AG04450 (cell line): ENCODE data around the gene MICAL1. TPM values are rescaled to one million over a fixed set of nuclear protein-coding genes. Genes with fewer than 3 reads are reported as not detected.

ENCODE experiments used
- CTCF ChIA-PET: fragments of 300-600, 350-600 bp; formaldehyde crosslinking; extraction: SDS; loops from one replicate; lab custom pipeline; 2022; ENCODE audit warnings: antibody characterized with exemption, inconsistent platforms; lab: Charles Lee
- POLR2A ChIA-PET: fragments of 350-600 bp; formaldehyde crosslinking; extraction: SDS; loops from one replicate; lab custom pipeline; 2021; ENCODE audit warnings: antibody characterized with exemption, inconsistent platforms; lab: Yijun Ruan, JAX
- DNase-seq: peaks from one replicate; pipeline ENCODE4 v3.0.0-alpha.2; 2011; ENCODE audit warnings: low read depth, low spot score
- H3K27ac ChIP-seq: one replicate; pipeline ENCODE4 v1.5.1; 2012; ENCODE audit warnings: low read depth, low read length, control low read depth
- H3K27me3 ChIP-seq: one replicate; pipeline ENCODE4 v1.6.0; 2012; ENCODE audit warnings: low read length; ENCODE audit not compliant: control insufficient read depth, insufficient read depth
- H3K4me3 ChIP-seq: 2 replicates; pipeline ENCODE4 v1.5.1; 2011; ENCODE audit warnings: mild to moderate bottlenecking, low read depth, low read length, control low read depth
- H3K9me3 ChIP-seq: 2 replicates; pipeline ENCODE4 v1.5.1; 2012; ENCODE audit warnings: low read length; ENCODE audit not compliant: control insufficient read depth, insufficient read depth
- polyA plus RNA-seq: library from polyadenylated mRNA; depleted of rRNA; stranded (reverse); fragments of >200 nt; gene quantifications from 2 replicates; pipeline ENCODE4 v1.2.3, GENCODE V29; 2011
- TF ChIP-seq, protein P1 (sequence below): IDR thresholded peaks from 2 replicates; pipeline ENCODE4 v1.5.1; 2011; ENCODE audit warnings: low read depth, low read length, control low read depth, inconsistent platforms

Gene MICAL1
- polyA plus RNA-seq, 1 experiment: 40.9 TPM

DNA sequence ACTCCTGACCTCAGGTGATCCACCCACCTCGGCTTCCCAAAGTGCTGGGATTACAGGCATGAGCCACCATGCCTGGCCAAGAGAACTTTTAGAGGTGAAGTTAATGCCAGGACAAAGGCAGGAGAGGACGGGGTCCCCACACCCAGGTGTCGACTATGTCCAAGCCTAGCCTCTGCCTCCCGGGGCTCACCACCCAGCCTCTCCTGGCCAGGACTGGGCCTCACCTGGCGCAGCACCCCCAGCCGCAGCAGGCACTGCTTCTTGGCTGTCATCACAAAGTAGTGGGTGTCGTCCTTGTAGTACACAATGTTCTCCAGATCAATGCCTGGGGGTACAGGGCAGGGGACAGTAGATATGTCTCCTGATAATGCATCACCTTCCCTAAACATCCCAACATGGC is 4.2 kb downstream of the MICAL1 start:
- Histone ChIP-seq H3K27me3 (no peaks in the 10 kb centered on the region), H3K27ac (no peak overlapping the region), H3K4me3 (no peak overlapping the region), H3K9me3 (no peaks in the 10 kb centered on the region; the same call in 1 of the 2 replicates)
- ChIA-PET POLR2A (no interaction called here), CTCF (interaction anchor here (0.7 kb wide), 2 partner anchors 10 to 905 kb away, joined by 3 to 5 read pairs; no protein-coding TSS in a partner anchor)
- TF ChIP-seq, protein P1, sequence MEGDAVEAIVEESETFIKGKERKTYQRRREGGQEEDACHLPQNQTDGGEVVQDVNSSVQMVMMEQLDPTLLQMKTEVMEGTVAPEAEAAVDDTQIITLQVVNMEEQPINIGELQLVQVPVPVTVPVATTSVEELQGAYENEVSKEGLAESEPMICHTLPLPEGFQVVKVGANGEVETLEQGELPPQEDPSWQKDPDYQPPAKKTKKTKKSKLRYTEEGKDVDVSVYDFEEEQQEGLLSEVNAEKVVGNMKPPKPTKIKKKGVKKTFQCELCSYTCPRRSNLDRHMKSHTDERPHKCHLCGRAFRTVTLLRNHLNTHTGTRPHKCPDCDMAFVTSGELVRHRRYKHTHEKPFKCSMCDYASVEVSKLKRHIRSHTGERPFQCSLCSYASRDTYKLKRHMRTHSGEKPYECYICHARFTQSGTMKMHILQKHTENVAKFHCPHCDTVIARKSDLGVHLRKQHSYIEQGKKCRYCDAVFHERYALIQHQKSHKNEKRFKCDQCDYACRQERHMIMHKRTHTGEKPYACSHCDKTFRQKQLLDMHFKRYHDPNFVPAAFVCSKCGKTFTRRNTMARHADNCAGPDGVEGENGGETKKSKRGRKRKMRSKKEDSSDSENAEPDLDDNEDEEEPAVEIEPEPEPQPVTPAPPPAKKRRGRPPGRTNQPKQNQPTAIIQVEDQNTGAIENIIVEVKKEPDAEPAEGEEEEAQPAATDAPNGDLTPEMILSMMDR: no peak
- no peak for DNase-seq

DNA sequence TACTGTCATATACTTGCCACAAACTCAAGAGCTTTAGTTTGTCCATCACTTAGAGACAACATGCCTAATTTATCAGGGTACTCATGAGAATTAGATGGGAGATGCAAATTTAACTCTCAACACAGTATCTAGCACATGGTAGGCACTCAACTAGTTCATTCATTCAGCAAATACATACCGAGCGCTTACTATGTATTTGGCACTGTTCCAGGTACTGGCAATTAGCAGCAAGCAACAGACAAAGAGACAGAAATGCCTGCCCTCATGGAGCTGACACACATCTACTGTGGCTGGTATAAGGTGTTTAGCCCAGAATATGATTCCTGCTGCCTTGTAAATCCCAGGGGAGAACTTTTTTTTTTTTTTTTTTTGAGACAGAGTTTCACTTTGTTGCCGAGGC is 4.8 kb downstream of the MICAL1 start:
- CTCF ChIA-PET: interaction anchor here (0.7 kb wide), 1 partner anchor 904 kb away, joined by 5 read pairs; no protein-coding TSS in a partner anchor
- no peak overlapping the region for H3K4me3 ChIP-seq
- no peak for DNase-seq
- no peak overlapping the region for H3K27ac ChIP-seq
- no peaks in the 10 kb centered on the region for H3K27me3 ChIP-seq
- TF ChIP-seq, protein P1: no peak
- POLR2A ChIA-PET: no interaction called here
- H3K9me3 ChIP-seq: no peaks in the 10 kb centered on the region; the same call in 1 of the 2 replicates

DNA sequence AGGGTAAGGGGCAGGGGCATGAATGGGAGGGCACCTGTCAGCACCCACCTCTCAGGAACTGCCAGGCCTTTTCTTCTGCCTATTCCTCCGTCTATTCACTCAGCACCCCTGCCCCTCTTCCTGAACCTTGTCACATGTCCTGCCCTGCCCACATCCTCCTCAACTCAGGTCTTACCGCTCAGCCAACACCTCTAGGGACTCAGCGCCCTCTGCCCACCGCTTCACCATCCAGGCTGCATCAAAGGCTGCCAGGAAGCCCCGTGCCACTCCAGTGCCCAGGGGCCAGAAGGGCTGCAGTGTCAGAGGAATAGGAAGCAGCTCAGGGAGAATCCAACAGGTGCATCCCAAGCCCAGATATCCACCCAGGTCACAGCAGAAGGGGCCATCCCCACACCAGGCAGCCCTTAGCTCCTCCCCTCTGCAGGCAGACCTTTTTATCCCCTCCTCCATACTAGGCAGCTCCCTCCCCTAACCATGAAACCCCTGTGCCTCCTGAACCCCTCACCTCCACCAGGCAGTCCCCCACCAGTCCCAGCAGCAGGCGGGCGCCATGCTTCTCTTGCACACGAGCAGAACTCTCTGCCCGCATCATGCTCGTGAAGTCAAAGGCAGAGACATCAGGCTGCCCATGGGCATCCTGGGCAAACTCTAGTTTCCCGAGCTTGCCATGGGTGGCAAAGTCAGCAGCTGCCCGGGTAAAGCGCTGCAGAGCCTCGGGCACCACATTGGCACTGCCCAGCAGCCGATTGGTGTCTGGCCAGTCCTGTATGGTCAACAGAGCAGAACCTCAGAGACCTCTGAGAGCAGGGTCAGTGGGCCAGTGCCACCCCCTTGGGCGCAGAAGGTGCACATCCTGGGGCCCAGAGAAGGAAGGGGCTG is 5.5 kb downstream of the MICAL1 start:
- DNase-seq: no peak
- no peak overlapping the region for H3K27ac ChIP-seq
- H3K27me3 ChIP-seq: no peaks in the 10 kb centered on the region
- ChIA-PET CTCF (no interaction called here), POLR2A (interaction anchor here (0.9 kb wide), 1 partner anchor 9 kb away, joined by 3 read pairs; the partner anchor contains the start of genes PPIL6 and SMPD2)
- H3K4me3 ChIP-seq: no peak overlapping the region
- H3K9me3 ChIP-seq: no peaks in the 10 kb centered on the region; the same call in 1 of the 2 replicates
- TF ChIP-seq, protein P1: no peak

DNA sequence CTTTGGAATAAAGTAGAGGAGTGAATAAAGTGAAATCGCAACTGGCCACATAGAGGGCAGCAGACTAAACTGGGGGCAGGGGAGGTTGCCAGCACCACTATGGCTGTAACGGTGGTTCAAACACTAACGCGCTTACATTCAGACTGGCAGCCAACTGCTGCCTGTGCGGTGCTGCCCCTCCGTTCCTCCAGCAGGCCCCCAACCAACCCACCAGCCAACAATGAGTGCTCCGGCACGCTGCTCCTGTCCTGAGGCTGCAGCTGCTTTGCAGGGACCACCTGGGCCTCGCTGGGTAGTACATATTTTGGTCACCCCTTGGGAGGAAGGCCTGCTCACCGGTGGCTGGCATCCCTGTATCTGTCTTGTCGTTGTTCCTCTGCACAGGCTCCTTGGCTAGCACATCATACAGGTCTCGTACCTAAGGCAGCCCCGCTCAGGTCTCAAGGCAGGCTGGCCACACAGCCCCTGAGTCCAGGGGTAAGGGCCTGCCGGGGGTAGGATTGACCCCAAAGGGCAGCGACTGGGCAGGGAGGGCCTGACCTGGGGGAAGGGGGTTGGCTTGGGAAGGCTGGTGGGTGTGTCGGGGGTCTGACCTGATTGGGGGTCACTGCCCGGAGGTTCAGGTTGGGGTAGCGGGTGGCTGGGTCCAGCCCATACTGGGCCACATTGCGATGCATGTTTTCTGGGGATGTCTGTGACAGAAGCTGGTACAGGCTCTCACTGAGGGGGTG is 6.3 kb downstream of the MICAL1 start:
- ChIA-PET POLR2A (interaction anchor here (0.9 kb wide), 1 partner anchor 8 kb away, joined by 3 read pairs; the partner anchor contains the start of genes PPIL6 and SMPD2), CTCF (no interaction called here)
- H3K27ac ChIP-seq: no peak overlapping the region
- no peak overlapping the region for H3K4me3 ChIP-seq
- TF ChIP-seq, protein P1: no peak
- no peaks in the 10 kb centered on the region for H3K27me3 ChIP-seq
- no peak for DNase-seq
- H3K9me3 ChIP-seq: no peaks in the 10 kb centered on the region; the same call in 1 of the 2 replicates
